Epidermal melanocyte (primary cell): ENCODE results near the gene PAPPA.

Source experiments
- DNase-seq: peaks from one replicate; pipeline ENCODE4 v3.0.0; 2011; ENCODE audit warnings: low spot score; ENCODE audit not compliant: insufficient read length

Gene PAPPA

GRCh38 chr9:116344416-116344815 is 190.8 kb downstream of the PAPPA start:
- DNase-seq = no peak

- DNase-seq = no peak
Observed at GRCh38 chr9:116345393-116345792, 191.8 kb downstream of the PAPPA start.

GRCh38 chr9:116345817-116346216 is 192.2 kb downstream of the PAPPA start:
- no peak for DNase-seq

- DNase-seq = no peak
Observed at GRCh38 chr9:116349684-116350083, 196.1 kb downstream of the PAPPA start.

- DNase-seq = no peak
Observed at GRCh38 chr9:116350213-116350612, 196.6 kb downstream of the PAPPA start.

GRCh38 chr9:116352958-116353357 is 199.4 kb downstream of the PAPPA start:
- no peak for DNase-seq

- peak; percentile 26 for DNase-seq
Observed at GRCh38 chr9:116355153-116355921, 201.7 kb downstream of the PAPPA start.

- no peak for DNase-seq
Observed at GRCh38 chr9:116358251-116358650, 204.7 kb downstream of the PAPPA start.

GRCh38 chr9:116360016-116360415 is 206.4 kb downstream of the PAPPA start:
- DNase-seq = no peak

GRCh38 chr9:116360989-116361388 is 207.4 kb downstream of the PAPPA start:
- no peak for DNase-seq

- no peak for DNase-seq
Observed at GRCh38 chr9:116361547-116361946, 208.0 kb downstream of the PAPPA start.

GRCh38 chr9:116362493-116362892 is 208.9 kb downstream of the PAPPA start:
- no peak for DNase-seq

- DNase-seq = peak; percentile 53
Observed at GRCh38 chr9:116365056-116365471, 211.5 kb downstream of the PAPPA start.

GRCh38 chr9:116366241-116366640 is 212.7 kb downstream of the PAPPA start:
- DNase-seq = no peak

GRCh38 chr9:116368680-116369079 is 215.1 kb downstream of the PAPPA start:
- DNase-seq = no peak

GRCh38 chr9:116369706-116370105 is 216.1 kb downstream of the PAPPA start:
- DNase-seq = no peak

GRCh38 chr9:116370556-116370955 is 217.0 kb downstream of the PAPPA start:
- DNase-seq = no peak

- no peak for DNase-seq
Observed at GRCh38 chr9:116372081-116372673, 218.6 kb downstream of the PAPPA start.

- no peak for DNase-seq
Observed at GRCh38 chr9:116372786-116373185, 219.2 kb downstream of the PAPPA start.

- DNase-seq = no peak
Observed at GRCh38 chr9:116377179-116377798, 223.7 kb downstream of the PAPPA start.

- no peak for DNase-seq
Observed at GRCh38 chr9:116378873-116379272, 225.3 kb downstream of the PAPPA start.

- DNase-seq = no peak
Observed at GRCh38 chr9:116379821-116380220, 226.2 kb downstream of the PAPPA start.
